Thoracic aorta (tissue), 2 donors: ENCODE measurements around the gene FOXL2NB. TPM values are rescaled to one million over a fixed set of nuclear protein-coding genes. Genes with fewer than 3 reads are reported as not detected.
A peak's percentile ranks its signal among the peaks of the same experiment; 100 is the strongest.

ENCODE experiments used
- ATAC-seq: fragments of 150-250 bp; one replicate; pipeline ENCODE4 v1.8.0; 2017; ENCODE audit warnings: low read depth; ENCODE audit not compliant: insufficient number of reproducible peaks, low FRiP score
- DNase-seq: peaks from one replicate; pipeline ENCODE4 v3.0.0-alpha.2; 2020; ENCODE audit warnings: low spot score
- H3K27ac ChIP-seq, 2 donors: fragments of 200-600 bp; sonication (generic); 1 replicate in 1 of 2; 2 replicates in 1 of 2; pipeline ENCODE4 v1.5.1; 2016; ENCODE audit warnings: mild to moderate bottlenecking in 2 of 2, moderate library complexity in 2 of 2
- H3K27me3 ChIP-seq: fragments of 200-600 bp; sonication (generic); replicated peaks from 2 replicates; pipeline ENCODE4 v1.6.0; 2016; ENCODE audit warnings: mild to moderate bottlenecking; ENCODE audit not compliant: insufficient read depth
- H3K36me3 ChIP-seq: fragments of 200-600 bp; sonication (generic); one replicate; pipeline ENCODE4 v1.5.1; 2016
- H3K4me1 ChIP-seq, 2 donors: fragments of 200-600 bp; sonication (generic); 1 replicate in 1 of 2; 2 replicates in 1 of 2; pipeline versions ENCODE4 v1.5.1 to v1.6.0; 2016; ENCODE audit warnings: low read depth in 2 of 2, mild to moderate bottlenecking in 1 of 2; ENCODE audit not compliant: control insufficient read depth in 1 of 2
- H3K4me3 ChIP-seq: fragments of 200-600 bp; sonication (generic); 2 replicates; pipeline ENCODE4 v1.5.1; 2016; ENCODE audit warnings: mild to moderate bottlenecking
- H3K9me3 ChIP-seq: fragments of 200-600 bp; sonication (generic); 2 replicates; pipeline ENCODE4 v1.5.1; 2016
- CTCF ChIP-seq: fragments of 200-600 bp; sonication (generic); IDR thresholded peaks from one replicate; pipeline ENCODE4 v1.5.1; 2019; ENCODE audit warnings: antibody characterized with exemption
- total RNA-seq, 2 donors: library from RNA; depleted of rRNA; stranded (reverse); fragments of >200 nt; gene quantifications; one replicate each; pipeline versions ENCODE4 v1.1.0 to v1.2.3, GENCODE V29; 2016

Gene FOXL2NB
- not detected for total RNA-seq

DNA sequence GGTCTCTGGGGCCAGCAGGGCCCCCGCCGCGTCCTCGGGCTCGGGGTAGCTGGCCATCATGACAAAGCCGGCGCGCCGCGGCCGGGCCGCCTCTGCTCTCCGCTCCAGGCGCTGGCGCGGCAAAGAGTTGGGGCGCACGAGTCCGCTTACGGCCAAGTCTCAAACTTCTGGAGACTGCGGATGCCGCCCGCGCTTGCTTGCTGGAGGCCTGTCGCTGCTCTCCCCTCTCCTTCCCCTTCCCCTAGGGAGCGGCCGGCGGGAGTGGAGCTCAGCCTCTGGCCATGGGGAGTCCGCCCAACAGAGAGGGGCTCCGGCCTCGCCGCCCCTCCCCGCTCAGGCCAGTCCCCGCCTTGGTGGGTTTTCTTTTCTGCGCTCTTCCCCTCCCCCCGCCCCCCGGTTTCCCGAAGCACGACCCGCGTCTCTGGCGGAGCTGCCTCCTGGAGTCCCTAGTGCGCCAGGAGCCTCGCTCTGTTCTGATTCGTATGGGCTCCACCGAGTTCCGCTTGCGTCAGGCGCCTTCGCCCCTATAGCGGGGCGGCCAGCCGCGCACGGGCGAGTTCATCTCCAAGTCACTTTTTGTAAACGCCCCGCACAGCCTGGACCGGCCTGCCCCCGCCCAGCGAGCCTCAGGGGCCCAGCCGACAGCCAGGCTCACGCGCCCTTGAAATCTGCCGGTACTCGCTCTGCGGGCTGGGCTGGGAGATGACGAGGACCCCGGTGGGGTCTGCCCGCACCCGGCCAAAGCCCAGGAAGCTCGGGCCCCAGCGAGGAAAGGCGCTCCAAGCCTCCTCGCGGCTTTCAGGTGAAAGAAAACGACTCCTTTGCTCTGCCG lies at the start of gene FOXL2NB, which contains the start of gene FOXL2:
Gene FOXL2NB, plus strand, starts transcription at position 555 of the 832 bp plus-strand sequence. Its CDS starts 148 bp downstream, at position 703.
Gene FOXL2, minus strand, starts transcription at position 475 of the 832 bp plus-strand sequence. Its CDS starts 415 bp downstream, at position 60.
- no peaks in the 10 kb centered on the region for H3K9me3 ChIP-seq
- ATAC-seq (no peak), DNase-seq (no peak)
- peaks cover 21 to 41% of the 10 kb centered on the region in 2 donors for H3K4me1 ChIP-seq
- peaks cover 39% of the 10 kb centered on the region for H3K27me3 ChIP-seq
- no peak for TF ChIP-seq CTCF
- no peaks in the 10 kb centered on the region for H3K36me3 ChIP-seq
- peak within 1 kb of the TSS; percentile 67 for H3K4me3 ChIP-seq
- no peak within 1 kb of the TSS for H3K27ac ChIP-seq

DNA sequence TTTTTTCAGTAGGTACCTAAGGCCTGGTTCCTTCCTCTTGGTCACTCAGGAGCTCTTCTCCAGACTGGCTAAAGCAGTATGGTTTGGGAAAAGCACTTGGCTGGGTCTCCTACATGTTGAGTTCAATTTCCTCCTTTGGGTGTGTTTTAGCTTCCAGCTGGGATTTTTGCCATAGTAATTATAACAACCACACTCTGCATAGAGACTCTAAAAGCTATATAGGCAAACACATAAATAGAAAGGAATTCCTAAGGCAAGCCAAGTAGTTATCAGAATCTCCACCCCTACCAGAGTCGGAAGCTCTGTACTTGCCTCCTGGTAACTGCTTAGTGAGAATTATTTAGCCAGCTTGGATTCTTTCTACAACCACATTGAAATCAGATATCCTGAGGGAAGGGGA lies 48.7 kb upstream of the FOXL2NB start:
- ATAC-seq (no peak), DNase-seq (no peak)
- Histone ChIP-seq H3K9me3 (no peaks in the 10 kb centered on the region), H3K27me3 (no peaks in the 10 kb centered on the region), H3K4me3 (no peak overlapping the region), H3K4me1 (no peaks in the 10 kb centered on the region), H3K27ac (no peak overlapping the region), H3K36me3 (no peaks in the 10 kb centered on the region)
- no peak for TF ChIP-seq CTCF

- TF ChIP-seq CTCF: no peak
- ATAC-seq: no peak
- H3K4me3 ChIP-seq: no peak overlapping the region
- no peaks in the 10 kb centered on the region for H3K4me1 ChIP-seq
- DNase-seq: no peak
- H3K9me3 ChIP-seq: no peaks in the 10 kb centered on the region
- no peak overlapping the region for H3K27ac ChIP-seq
- H3K36me3 ChIP-seq: no peaks in the 10 kb centered on the region
- H3K27me3 ChIP-seq: no peaks in the 10 kb centered on the region
Measured at GRCh38 chr3:138898708-138899107, 48.3 kb upstream of the FOXL2NB start.

DNA sequence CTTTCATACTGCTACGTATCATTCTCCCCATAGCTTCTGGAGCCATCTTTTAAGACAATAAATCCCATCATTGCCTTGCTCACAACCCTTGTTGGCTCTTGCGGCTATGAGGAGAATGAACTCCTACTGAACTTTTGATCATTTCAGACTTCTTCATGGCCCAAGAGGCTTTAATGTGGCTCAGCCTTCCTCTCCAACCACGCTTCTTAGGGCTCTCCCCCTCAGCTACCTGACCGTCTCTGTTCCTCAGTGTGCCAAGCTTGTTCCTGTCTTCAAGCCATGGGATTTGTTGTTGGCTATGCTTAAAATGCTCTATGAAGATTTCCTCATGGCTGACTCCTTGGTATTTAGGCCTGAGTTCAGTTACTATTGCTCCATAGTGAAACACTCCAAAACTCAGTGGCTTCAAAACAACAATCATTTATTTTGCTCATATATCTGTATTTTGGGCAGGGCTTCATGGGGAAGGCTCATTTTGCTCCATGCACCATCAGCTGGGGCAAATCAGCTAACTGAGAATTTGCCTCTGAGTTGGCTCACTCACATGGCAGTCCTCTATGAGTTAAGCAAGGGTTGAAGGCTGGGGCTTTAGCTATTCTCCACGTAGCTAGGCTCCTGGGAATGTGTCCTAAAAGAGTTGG lies 47.5 kb upstream of the FOXL2NB start:
- H3K27ac ChIP-seq: no peak overlapping the region
- ATAC-seq: no peak
- no peaks in the 10 kb centered on the region for H3K9me3 ChIP-seq
- no peak overlapping the region for H3K4me3 ChIP-seq
- DNase-seq: no peak
- no peaks in the 10 kb centered on the region for H3K36me3 ChIP-seq
- H3K4me1 ChIP-seq: no peaks in the 10 kb centered on the region
- H3K27me3 ChIP-seq: no peaks in the 10 kb centered on the region
- TF ChIP-seq CTCF: no peak

DNA sequence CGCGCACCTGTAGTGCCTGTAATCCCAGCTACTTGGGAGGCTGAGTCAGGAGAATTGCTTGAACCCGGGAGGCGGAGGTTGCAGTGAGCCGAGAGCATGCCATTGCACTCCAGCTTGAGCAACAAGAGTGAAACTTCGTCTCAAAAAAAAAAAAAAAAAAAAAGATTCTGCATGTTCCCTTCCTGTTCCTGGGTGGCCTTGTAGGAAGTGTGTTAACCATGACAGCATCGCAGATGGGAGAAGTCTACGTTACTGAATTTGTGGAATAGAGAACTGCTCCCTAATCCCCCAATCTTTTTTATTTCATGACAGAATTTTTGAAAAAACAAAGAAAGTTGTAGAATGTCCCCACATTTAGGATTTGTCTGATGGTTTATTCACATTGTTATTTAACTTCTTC lies 45.5 kb upstream of the FOXL2NB start:
- H3K36me3 ChIP-seq: no peaks in the 10 kb centered on the region
- no peak for ATAC-seq
- no peak overlapping the region for H3K4me3 ChIP-seq
- no peak overlapping the region for H3K27ac ChIP-seq
- no peaks in the 10 kb centered on the region for H3K27me3 ChIP-seq
- no peak for DNase-seq
- H3K4me1 ChIP-seq: no peaks in the 10 kb centered on the region
- no peak for TF ChIP-seq CTCF
- H3K9me3 ChIP-seq: no peaks in the 10 kb centered on the region
